NCI-H1436 (cell line): Measurements from ENCODE around the gene OR7A10.

ENCODE experiments used
- DNase-seq: peaks from one replicate; lab custom pipeline; 2025; lab: John Stamatoyannopoulos, UW

OR7A10 gene

DNA sequence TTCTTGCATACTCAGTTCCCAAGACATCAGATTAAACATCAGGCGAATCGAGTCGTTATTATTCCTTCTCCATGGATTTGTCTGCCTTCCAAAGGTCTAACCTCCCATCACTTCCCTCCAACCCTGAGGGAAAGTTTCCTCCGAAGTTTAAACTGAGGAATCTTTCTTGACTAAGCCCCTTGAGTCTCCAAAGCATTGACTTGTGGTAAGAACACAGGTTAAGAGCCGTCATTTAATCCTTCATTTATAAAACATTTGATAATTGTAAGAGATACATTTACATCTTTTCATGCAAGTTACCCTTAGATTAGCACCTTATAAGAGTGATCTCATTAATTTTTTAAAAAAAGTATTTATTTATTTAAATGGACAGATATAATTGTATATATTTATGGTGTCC lies at the start of gene OR7A10:
OR7A10 (minus strand) TSS at position 101 of the 400 bp plus-strand sequence. CDS start 7,045 bp downstream, outside the sequence.
- no peak for DNase-seq

- no peak for DNase-seq
These were observed 42.1 kb upstream of the OR7A10 start for GRCh38 chr19:14890643-14891379.

DNA sequence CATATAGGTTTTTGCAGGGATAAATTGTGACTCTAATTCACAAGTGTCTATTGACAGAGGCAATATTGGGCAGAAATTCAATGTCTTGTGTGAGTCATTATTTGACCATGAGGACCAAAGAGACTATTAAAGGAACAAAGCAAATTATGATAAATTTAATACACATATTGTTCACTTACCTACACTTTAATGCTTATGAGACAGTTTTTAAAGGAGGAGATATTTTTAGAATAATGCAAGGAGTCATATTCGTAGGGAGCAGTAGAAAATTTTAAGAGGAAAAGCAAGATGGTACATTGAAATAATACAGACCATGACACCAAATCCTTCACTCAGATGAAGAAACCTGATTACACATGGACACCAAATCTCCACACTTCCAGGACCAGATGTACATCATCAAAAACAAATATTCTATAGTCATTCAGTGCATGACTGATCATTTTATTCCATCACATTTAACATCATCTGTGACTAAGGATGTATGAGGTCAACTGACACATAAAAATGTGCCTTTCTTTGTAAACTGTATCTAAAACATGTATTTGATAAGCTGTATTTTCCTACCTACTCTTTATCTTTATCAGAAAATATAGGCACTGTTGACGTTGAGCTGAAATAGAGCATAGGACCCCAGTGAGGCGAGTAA lies 41.4 kb upstream of the OR7A10 start:
- no peak for DNase-seq

- no peak for DNase-seq
These were observed 37.3 kb upstream of the OR7A10 start, which contains the start of gene OR7A17 for GRCh38 chr19:14886032-14886431. OR7A17 (minus strand) TSS chr19:14886132; CDS start chr19:14881355, 4,777 bp downstream.

DNA sequence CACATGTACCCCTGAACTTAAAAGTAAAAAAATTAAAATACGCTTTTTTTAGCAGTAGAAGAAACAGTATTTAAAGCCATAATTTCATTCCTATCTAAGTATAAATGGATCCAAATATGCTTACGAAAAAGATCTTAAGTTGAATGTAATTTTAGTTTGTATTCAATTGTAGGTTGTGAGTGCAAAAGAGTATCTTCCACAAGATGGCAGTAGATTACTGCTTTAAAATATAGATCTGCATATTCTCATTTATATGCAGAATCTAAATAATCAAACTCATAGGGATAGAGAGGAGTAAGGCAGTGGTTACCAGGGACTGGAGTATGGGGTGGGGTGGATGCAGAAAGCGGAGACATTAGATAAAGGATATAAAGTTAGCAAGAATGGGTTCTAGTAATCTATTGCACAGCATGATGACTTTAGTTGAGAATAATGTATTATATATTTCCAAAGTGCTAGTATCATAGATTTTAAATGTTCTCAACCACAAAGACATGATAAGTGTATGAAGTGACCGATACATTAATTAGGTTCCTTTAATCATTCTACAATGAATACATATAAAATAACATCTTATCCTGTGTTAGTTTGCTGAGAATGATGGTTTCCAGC lies 23.0 kb upstream of the OR7A10 start:
- DNase-seq: no peak

- no peak for DNase-seq
These were observed 19.8 kb upstream of the OR7A10 start for GRCh38 chr19:14868497-14868896.

- DNase-seq: no peak
These were observed 5.1 kb downstream of the OR7A10 start for GRCh38 chr19:14843578-14843977.

DNA sequence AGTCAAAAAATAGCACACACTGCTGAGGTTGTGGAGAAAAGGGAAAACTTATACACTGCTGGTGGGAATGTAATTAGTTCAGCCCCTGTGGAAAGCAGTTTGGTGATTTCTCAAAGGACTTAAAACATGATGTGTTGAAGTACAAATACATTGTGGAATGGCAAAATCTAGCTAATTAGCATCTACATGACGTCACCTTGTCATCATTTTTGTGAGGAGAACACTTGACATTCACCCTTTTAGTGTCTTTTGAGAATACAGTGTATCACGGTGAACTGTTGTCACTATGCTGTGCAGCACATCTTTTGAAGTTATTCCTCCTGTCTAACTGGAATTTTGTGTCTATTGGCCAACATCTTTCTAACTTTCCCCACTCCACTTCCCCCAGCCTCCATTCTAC lies 5.6 kb downstream of the OR7A10 start:
- DNase-seq: no peak

GRCh38 chr19:14840206-14840605 lies 8.5 kb downstream of the OR7A10 start:
- DNase-seq: no peak

DNA sequence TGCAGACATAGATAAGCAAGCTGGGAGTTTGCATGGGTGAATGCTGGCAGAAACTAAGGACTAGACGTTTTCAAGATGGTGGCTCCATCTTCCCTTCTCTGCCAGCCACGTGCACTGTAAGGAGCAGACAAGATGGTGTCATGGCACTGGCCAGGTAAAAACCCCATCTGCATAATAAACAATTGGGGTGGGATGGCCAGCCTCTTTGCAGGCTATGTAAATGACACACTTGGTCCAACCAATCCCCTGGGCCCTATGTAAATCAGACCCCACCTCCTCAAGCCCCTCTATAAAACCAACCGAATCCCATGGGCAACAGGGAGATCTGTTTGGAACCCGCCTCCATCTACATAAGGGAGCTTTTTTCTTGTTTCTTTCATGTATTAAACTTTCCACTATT lies 11.3 kb downstream of the OR7A10 start:
- no peak for DNase-seq

DNA sequence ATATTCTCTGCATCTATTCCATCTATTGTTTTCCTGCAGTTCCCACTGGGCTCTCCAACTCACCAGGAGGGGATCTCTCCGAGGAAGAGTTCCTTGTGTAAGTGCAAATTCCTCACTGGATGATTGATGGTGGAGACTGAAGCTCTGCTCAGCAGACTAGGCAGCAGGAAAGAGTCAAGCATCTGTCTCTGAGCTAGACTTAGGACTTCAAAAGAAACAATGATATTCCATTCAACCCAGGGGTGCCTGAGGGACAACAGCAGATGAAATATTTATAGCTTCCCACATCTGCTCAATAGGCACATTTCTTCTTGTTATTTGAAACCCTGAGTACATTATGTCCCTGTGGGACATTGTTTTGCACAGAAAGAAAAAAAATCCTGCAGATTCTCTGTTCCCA lies 13.7 kb downstream of the OR7A10 start, which contains the start of the genes OR7A5 and OR7C1:
OR7A5 (minus strand) TSS at position 175 of the 400 bp plus-strand sequence. CDS start 6,944 bp downstream, outside the sequence.
OR7C1 (minus strand) TSS at position 175 of the 400 bp plus-strand sequence. CDS start 35,049 bp downstream, outside the sequence.
- no peak for DNase-seq

- DNase-seq: no peak
These were observed 18.0 kb downstream of the OR7A10 start for GRCh38 chr19:14830702-14831101.

GRCh38 chr19:14826006-14826405 lies 22.7 kb downstream of the OR7A10 start:
- DNase-seq: no peak

DNA sequence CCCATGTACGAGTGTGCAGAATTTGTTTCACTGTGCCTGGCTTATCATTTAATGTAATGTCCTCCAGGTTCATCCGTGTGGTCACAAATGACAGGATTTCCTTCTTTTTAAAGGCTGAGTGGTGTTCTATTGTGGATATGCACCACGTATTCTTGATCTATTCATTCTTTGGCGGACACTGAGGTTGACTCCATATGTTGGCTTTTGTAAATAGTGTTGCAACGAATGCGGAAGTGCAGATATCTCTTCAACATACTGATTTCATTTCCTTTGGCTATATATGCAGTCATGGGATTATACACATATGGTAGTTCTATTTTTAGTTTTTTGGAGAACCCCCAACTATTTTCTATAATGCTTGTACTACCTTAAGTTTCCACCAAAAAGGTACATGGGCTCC lies 26.8 kb downstream of the OR7A10 start:
- DNase-seq: no peak

- no peak for DNase-seq
These were observed 30.1 kb downstream of the OR7A10 start for GRCh38 chr19:14818588-14818987.

DNA sequence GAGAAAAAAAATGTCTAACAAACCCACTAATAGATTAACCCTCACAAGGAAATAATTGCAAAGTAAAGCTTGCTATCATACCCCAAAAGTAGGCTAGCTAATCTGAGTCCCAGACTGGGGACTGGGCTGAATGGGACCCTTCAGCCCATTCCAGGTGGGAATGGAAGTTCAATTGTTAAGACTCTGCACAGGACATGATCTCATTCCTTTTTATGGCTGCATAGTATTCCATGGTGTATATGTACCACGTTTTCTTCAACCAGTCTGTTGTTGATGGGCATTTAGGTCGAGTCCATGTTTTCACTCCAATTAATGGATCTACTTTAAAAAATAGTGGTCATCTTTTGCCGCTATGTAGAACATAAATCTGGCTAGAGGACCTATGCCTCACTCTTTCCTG lies 31.7 kb downstream of the OR7A10 start:
- DNase-seq: no peak

- DNase-seq: no peak
These were observed 33.6 kb downstream of the OR7A10 start for GRCh38 chr19:14814982-14815652.

DNA sequence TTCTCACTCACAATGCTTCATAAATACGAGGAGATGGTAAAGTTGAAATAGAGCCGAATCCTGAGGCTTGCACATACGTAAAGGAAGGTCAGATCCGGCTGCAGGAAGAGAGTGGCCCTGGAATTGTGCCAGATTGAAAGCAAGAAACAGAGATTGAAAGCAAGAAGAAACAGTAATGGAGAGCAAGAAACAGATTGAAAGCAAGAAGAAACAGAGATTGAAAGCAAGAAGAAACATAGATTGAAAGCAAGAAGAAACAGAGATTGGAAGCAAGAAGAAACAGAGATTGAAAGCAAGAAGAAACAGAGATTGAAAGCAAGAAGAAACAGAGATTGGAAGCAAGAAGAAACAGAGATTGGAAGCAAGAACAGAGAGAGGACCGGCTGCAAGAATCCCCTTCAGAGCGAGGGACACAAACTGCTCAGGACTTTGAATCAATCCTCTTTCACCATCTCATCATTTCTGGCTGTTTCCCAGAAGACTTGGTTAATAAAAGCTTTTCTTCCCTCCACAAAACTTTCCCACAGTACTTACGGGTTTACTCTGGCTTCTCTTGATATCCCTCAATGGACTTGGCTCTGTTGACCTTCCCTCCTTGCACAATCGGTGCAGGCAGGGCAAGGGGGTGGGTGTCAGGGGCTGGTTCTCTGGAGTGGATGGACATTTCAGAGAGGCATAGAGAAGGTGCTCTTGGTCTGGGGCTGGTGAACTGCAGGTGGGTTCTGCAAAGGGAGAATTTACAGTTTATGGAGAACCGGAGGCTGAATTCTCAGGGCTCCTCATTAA lies 39.3 kb downstream of the OR7A10 start:
- DNase-seq: no peak

- no peak for DNase-seq
These were observed 44.0 kb downstream of the OR7A10 start for GRCh38 chr19:14804765-14805164.

DNA sequence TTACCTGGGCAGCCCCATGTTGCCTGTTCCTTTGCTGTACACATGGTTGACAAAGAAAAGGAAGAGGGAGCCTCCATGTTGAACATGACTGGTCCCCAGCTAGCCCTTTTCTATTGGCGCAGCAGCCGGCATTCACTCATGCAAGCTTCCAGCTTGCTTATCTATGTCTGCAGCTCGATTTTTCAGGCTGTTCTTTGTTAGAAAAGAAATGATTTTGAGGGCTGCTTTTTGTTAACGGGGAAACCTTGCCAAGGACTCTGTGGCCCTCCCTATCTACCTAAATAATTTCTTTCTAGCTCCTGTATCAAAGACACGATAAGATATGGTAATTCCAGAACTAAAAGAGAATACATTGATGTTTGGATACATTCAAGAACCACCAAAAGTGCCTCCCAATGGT lies 50.0 kb downstream of the OR7A10 start:
- DNase-seq: no peak

- DNase-seq: no peak
These were observed 52.7 kb downstream of the OR7A10 start for GRCh38 chr19:14796021-14796420.
